ENCODE data around the gene FAM53A. TPM values are rescaled to one million over a fixed set of nuclear protein-coding genes. Genes with fewer than 3 reads are reported as not detected.

FAM53A gene
- total and polyA plus RNA-seq, 10 of the 15 experiments (the other 5 are each of a cell fraction or from before 2014, with no cell fraction given) = 0.02 to 0.87 (median 0.38) TPM; not detected in 2

- BruUV-seq (replicated peaks) = no TSS peak
- in situ Hi-C loops (cut with MboI) (no loop called here), intact Hi-C loops (cut with micrococcal nuclease; ENCODE audit: unreplicated experiment) (no loop called here)
- H3K4me1 ChIP-seq (ENCODE audit: control insufficient read depth, insufficient read depth, low read length) = no peaks in the 10 kb centered on the region
- no peak overlapping the region for H3K27ac ChIP-seq (ENCODE audit: control insufficient read depth, insufficient read depth)
- H3K9me3 ChIP-seq (replicated peaks; ENCODE audit: control insufficient read depth, insufficient read depth, low read length) = no peaks in the 10 kb centered on the region; the same call in 2 of the 3 replicates
- no peaks in the 10 kb centered on the region for H3K27me3 ChIP-seq (replicated peaks in 1 of 2; ENCODE audit: control insufficient read depth in 2 of 2, insufficient read depth in 2 of 2, low read length in 1 of 2)
- RAD21 ChIA-PET (ENCODE audit: unreplicated experiment) = no interaction called here
- H3K79me2 ChIP-seq (ENCODE audit: control insufficient read depth, insufficient read depth, low read length) = no peaks in the 10 kb centered on the region
- no peak overlapping the region for H3K4me3 ChIP-seq
- no peak for ATAC-seq
- H3K36me3 ChIP-seq (ENCODE audit: control insufficient read depth in 2 of 2, insufficient read depth in 2 of 2, low read length in 1 of 2) = no peaks in the 10 kb centered on the region
- no peak overlapping the region for H3K9ac ChIP-seq (ENCODE audit: control insufficient read depth, insufficient read depth, low read length)
- no peak for FAIRE-seq
- DNase-seq (ENCODE audit: low read depth, low spot score) = no peak
- SMC1A ChIA-PET (ENCODE audit: uncharacterized antibody, unreplicated experiment) = no interaction called here
- no peak overlapping the region for H3K4me2 ChIP-seq (ENCODE audit: control insufficient read depth, insufficient read depth)
- 58% methylated on average over 5 of the region's 5 CpGs for WGBS (ENCODE audit: insufficient coverage, insufficient replicate concordance, low lambda C conversion rate, missing lambda C conversion rate)
- no peak for TF ChIP-seq TAF1 (IDR thresholded peaks at IDR 0.05; ENCODE audit: borderline replicate concordance, low read depth, low read length)
- TF ChIP-seq TCF12 (IDR thresholded peaks at IDR 0.05; ENCODE audit: low read depth, low read length) = no peak
- TF ChIP-seq BCLAF1 (IDR thresholded peaks at IDR 0.05) = no peak
- TF ChIP-seq ZBED1 (IDR thresholded peaks at IDR 0.05; ENCODE audit: borderline replicate concordance) = no peak
- TF ChIP-seq ZZZ3 (IDR thresholded peaks at IDR 0.05; ENCODE audit: control insufficient read depth, insufficient read length, low read depth) = no peak
- TF ChIP-seq FOXK2 (IDR thresholded peaks at IDR 0.05) = no peak
- TF ChIP-seq IRF3 (IDR thresholded peaks at IDR 0.05) = no peak
- no peak for TF ChIP-seq MAX (IDR thresholded peaks at IDR 0.05; ENCODE audit: low read depth, low read length)
- no peak for TF ChIP-seq ETV6 (conservative IDR thresholded peaks at IDR 0.05 in 1 of 2, IDR thresholded peaks at IDR 0.05 in 1 of 2; ENCODE audit: borderline replicate concordance in 1 of 2, low read depth in 1 of 2)
- TF ChIP-seq IKZF1 (conservative IDR thresholded peaks at IDR 0.05) = no peak
- no peak for TF ChIP-seq DPF2 (IDR thresholded peaks at IDR 0.05)
- no peak for TF ChIP-seq CREB1 (IDR thresholded peaks at IDR 0.05; ENCODE audit: low read depth)
- no peak for TF ChIP-seq NKRF (conservative IDR thresholded peaks at IDR 0.05)
- no peak for TF ChIP-seq RAD21 (IDR thresholded peaks at IDR 0.05; ENCODE audit: insufficient read depth, low read depth, low read length)
- no peak for TF ChIP-seq RAD51 (IDR thresholded peaks at IDR 0.05)
- TF ChIP-seq NR2C1 (IDR thresholded peaks at IDR 0.05) = no peak
- no peaks in the 10 kb centered on the region for H4K20me1 ChIP-seq (ENCODE audit: control insufficient read depth, insufficient read depth)
- H2AFZ ChIP-seq (ENCODE audit: control insufficient read depth, low read depth, low read length) = no peak overlapping the region
- POLR2A ChIA-PET = no interaction called here
- CTCF ChIA-PET = no interaction called here
Measured at GRCh38 chr4:1656132-1656531, 28.0 kb downstream of the FAM53A start.

Measured in GM12878 (cell line).